ENCODE measurements around the gene MTHFD2.
"Not testable (repeated sequence)": the region's sequence is repeated elsewhere in the genome, so short reads cannot be mapped to it uniquely, and the experiment has no call there.

MTHFD2 gene

DNA sequence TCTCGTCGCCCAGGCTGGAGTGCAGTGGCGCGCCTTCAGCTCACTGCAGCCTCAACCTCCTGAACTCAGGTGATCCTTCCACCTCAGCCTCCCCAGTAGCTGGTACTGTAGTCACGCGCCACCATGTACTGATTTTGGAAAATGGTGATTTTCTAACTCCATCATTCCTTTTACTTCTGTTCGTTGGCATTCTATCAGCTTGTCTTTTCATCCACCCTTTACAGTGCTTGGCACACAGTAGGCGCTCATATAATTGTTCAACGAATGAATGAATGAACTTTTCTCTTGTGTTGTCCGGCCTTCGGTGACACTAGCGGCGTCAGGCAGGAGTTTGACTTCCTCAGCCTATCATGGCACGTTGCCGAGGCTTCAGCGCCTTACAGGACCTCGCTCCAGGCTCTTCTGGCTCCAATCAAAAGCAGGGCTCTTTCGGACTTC lies 373 bp upstream of the MTHFD2 start:
- no peak for DNase-seq

DNA sequence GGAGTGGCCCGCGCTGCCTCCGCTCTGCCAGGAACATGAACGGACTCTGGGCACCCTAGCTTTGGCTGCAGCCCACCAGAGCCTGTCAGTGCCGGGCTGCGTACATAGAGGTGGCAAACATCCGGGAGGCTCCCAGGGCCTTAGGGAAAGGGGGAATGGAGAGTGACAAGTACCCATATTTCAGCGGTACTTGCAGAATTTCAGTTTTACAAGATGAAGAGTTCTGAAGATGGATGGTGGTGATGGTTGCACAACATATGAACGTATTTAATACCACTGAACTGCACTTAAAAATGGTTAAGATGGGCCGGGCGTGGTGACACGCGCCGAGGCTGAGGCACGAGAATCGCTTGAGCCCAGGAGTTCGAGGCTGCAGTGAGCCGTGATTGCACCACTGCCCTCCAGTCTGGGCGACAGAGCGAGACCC lies 873 bp downstream of the MTHFD2 start:
- no peak for DNase-seq

GRCh38 chr2:74199871-74200305 lies 1.5 kb downstream of the MTHFD2 start:
- no peak for DNase-seq

- DNase-seq: no peak
Observed at GRCh38 chr2:74201196-74201595, 2.8 kb downstream of the MTHFD2 start.

GRCh38 chr2:74201596-74201995 lies 3.2 kb downstream of the MTHFD2 start:
- no peak for DNase-seq

- DNase-seq: no peak
Observed at GRCh38 chr2:74204436-74204835, 6.0 kb downstream of the MTHFD2 start.

DNA sequence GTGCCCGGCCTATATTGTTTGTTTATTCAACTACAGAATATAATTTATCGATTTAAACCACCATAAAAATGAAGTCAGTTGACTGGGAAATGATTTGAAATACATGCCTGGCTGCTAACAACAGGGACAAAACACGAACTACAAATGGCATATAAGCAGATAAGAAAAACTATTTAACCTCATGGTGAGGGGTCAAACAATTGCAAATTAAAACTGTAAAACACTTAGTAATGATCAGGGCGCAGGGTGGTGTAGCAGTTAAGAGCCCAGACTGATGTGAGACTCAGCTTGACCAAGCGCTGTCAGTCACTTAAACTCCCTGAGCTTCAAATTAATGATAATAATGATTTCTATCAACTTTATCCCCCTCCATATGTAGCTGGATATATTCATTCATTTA lies 6.7 kb downstream of the MTHFD2 start:
- DNase-seq: no peak

DNA sequence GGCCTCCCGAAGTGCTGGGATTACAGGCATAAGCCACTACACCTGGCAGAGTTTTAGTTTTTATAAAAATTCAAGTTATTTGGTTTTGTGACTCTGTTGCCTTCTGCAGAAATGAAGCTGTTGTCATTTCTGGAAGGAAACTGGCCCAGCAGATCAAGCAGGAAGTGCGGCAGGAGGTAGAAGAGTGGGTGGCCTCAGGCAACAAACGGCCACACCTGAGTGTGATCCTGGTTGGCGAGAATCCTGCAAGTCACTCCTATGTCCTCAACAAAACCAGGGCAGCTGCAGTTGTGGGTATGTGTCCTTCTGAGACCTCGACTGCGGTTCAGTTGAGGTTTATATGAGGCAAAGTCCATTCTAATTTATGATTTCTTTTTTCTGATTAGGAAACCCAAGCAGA lies 7.2 kb downstream of the MTHFD2 start:
- no peak for DNase-seq

DNA sequence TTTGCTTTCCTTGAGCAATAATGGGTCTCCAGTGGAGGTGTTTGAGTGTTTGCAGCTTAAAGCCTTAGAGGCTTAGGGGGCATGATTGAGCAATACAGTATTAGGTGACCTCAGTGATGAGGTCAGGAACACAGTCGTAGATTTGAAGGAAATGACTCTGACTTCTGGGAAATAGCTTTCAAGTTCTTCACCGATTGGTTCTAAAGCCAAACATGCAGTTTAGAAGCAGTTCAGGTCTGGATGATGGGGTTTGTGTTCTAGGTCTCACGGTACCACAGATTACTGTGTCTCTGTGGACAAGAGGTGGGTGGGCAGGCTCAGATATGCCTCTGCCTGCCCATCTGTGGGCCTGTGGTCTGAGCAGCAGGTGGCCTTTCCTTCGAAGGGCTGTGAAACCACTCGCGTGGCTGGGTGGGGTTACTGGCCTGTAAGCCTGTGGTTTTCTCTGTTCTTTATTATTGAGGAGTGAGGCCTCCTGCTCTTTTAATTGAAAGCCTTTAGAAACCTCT lies 7.8 kb downstream of the MTHFD2 start:
- DNase-seq: no peak

- no peak for DNase-seq
Observed at GRCh38 chr2:74212702-74213410, 14.4 kb downstream of the MTHFD2 start.

- DNase-seq: not testable (repeated sequence)
Observed at GRCh38 chr2:74215771-74216170, 17.4 kb downstream of the MTHFD2 start.

DNA sequence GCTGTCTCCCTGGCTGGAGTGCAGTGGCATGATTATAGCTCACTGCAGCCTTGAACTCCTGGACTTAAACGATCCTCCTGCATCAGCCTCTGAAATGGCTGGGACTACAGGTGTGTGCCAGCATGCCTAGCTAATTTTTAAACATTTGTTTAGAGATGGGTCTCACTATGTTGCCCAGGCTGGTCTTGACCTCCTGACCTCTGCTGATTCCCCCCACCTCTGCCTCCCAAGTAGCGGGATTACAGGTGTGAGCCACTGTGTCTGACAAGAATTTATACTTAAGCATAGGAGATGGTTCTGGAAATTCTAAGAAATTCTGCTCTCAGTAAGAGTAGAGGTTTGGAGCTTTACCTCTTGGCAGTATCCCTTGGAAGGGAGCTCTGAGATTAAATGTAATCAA lies 18.2 kb downstream of the MTHFD2 start:
- no peak for DNase-seq

DNA sequence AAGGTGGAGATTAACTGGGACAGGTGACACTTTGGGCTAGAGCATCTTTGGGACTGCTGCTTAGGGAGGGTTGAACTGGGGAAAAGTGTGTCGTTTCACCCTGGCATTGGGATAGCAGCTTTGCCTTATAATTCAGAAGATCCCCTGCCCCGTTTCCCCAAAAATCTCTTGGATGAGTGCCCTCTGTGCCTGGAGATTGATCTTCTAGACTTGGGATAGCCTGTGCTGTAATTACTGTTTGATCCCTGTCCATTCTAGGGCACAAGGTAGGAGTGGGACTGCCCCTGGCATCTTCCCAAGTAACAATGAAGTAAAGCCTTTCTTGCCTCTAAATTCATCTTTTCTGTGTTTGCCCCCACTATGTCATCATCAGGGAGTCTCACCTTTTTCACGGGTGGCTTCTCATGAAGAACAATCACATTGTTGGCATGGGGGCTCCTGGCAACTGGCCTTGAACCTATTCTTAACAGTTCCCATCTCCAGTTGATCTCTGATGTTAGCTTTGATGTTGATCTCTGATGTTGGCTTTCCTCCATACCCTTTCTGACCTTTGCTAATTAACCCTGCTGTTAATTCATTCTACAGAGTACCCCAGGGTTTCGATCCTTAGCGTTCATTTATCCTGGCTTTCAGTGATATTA lies 21.6 kb downstream of the MTHFD2 start:
- no peak for DNase-seq

DNA sequence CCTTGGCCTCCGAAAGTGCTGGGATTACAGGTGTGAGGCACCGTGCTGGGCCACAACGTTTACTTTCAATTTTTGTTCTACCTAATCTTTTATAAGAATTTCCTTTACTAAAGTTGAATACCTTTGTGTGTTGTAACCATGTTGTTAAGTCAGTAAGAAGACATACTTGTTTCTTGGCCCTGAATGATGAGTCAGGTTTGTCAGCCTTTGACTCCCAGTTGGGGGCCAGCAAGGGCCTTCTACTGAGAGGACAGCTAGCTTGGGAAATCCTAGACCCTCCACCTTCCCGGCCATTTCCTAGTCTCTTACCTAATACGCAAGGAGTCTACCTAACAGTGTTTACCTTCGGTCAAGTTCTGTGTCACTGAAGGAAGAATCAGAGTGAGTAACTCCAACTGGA lies 22.7 kb downstream of the MTHFD2 start:
- DNase-seq: no peak

- no peak for DNase-seq
Observed at GRCh38 chr2:74221604-74222299, 23.3 kb downstream of the MTHFD2 start.

- DNase-seq: no peak
Observed at GRCh38 chr2:74222300-74222650, 23.9 kb downstream of the MTHFD2 start.

DNA sequence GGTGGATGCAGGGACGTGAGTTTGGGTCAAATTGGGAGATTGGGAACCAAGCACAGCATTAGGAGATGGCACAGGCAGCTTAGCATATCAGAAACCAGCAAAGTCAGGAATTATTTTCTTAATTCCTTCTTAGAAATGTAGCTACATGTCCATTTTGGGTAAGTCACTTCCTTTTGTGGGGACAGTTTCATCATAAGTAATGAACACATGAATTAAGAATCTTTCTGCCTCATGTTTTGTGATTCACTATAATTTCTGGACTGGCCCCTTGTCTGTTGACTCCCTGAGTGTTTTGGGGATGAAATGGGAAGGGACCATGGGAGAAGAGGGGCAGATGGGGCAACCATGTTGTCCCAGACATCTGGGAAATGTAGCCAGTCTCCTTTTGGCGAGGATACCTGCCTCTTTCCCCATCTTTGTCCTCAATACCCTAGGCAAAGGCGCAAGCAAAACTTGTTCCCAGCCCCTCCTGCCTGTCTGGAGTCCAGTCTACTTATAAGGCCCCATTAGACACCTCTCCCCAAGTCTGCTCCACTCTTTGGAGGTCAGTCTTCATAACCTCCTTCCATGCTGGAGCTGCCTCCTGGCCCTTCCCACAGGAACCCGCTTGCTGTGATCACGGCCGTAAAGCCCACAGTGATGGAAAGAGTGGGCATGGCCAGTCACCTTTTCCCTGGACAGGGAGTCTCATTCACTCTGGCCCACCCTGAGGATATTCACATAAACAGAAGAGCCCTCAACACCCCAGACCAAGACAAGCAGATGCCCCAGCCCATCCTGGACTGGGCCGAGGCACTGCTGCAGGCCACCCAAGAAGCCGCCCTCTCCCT lies 25.7 kb downstream of the MTHFD2 start:
- DNase-seq: no peak

DNA sequence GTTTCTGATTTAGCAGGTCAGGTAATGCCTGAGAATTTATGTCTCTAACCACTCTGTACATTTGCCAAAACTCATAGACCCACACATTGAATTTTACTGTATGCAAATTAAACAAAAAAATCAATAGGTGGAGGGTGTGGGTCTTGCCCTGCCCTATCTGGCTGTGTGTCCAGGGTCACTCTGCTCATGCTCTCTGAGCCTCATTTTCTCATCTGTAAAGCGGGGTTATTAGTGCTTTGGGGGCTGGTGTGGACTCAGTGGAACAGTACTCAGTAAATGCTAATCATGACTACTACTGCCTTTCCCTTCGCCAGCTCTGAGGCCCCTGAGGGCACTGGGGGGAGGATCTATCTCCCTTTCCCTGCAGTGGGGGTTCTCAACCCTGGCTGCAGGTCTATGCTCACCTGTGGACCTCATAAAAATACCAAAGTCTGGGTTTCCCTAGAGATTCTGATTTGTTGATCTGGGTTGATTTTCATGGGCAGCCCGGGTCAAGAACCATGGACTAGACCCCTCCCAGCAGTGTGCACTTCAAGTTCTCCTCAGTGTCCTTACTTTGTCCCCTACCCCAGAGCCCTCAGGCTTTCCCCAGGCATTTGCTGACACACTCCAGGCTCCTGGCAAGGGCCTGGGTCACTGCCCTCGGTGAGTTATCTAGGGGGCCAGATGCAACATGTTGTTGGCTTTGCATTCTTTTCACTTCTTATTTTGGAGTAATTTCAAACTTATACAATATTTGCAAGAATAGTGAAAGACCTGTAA lies 27.5 kb downstream of the MTHFD2 start:
- DNase-seq: no peak

GRCh38 chr2:74226648-74227213 lies 28.3 kb downstream of the MTHFD2 start:
- DNase-seq: no peak

DNA sequence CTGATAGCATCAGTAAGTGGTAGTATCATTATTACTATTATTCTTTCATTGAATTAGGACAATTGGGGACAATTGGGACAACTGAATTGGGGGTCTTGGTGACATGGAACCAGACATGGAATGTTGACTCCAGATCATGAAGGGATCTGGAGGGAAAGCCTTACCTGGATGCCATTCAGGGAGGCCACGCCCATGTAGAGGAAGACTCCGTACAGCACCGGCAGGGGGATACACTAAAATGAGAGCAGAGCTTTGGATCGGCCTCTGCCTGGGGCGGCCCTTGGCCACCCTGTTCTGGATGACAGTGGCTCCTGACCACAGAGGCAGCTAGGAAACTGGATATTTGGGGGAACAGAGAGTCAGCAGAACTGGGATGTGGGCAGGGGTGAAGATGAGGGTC lies 29.2 kb downstream of the MTHFD2 start:
- DNase-seq: no peak

DNA sequence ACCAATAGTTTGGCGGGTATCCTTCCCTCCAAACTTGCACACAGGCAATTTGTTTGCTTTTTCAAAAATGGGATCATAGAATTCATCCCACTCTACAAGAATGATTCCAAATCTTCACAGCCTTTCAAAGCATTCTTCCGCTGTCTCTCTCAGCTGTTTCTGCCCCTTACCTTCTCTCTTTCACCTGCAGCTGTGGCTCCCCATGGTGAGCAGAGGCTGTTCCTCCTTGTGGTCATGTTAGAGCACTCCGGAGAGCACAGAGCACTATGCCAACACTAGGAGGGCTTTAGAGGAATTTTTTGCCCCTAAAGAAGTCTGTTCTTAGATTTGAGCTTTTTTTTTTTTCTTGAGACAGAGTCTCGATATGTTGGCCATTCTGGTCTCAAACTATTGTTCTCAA lies 30.4 kb downstream of the MTHFD2 start:
- no peak for DNase-seq

DNA sequence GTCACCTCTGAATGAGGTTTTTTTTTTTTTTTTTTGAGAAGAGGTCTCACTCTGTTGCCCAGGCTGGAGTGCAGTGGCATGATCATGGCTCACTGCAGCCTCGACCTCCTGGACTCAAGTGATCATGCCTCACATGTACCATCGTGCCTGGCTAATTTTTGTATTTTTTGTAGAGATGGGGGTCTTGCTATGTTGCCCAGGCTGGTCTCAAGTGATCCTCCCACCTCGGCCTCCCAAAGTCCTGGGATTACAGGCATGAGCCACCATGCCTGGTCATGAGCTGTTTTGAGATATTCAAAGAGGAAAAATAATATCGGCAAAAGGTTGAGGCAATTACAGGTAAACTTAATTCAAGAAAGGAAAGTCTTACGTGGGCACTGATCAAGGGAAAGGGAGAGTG lies 31.4 kb downstream of the MTHFD2 start:
- DNase-seq: not testable (repeated sequence)

Data from SIG-M5 (cell line).